H1 (cell line): ENCODE data around the gene ZMIZ1. TPM values are rescaled to one million over a fixed set of nuclear protein-coding genes. Genes with fewer than 3 reads are reported as not detected.

Experiments
- CREB1 ChIP-seq: IDR thresholded peaks from 2 replicates; pipeline ENCODE4 v1.6.1; 2012; ENCODE audit warnings: inconsistent platforms
- polyA plus RNA-seq, 7 experiments: library from polyadenylated mRNA; depleted of rRNA in 3 of 7; stranded (reverse) in 5 of 7; unstranded in 2 of 7; fragments of >200 nt in 5 of 7; fragments of 200-250 nt in 2 of 7; gene quantifications; 1 replicate in 5 of 7; 2 replicates in 1 of 7; 4 replicates in 1 of 7; pipeline versions ENCODE4 v1.2.1 to v1.2.3, GENCODE V29; 2011 to 2013; ENCODE audit warnings: missing spikeins in 2 of 7, mixed read lengths in 2 of 7
- total RNA-seq: library from RNA; stranded (reverse); fragmentation: NEBNext Ultra II Directional; extraction: Animal tissue kit (Norgen Biotek cat#: 25700); gene quantifications from 2 replicates; pipeline ENCODE4 v1.2.1, GENCODE V29; 2021
- TF ChIP-seq, protein P1 (sequence below), 3 experiments: IDR thresholded peaks; 1 replicate in 2 of 3; 2 replicates in 1 of 3; pipeline versions ENCODE4 v1.5.1 to v1.6.1; 2011; ENCODE audit warnings: low read length in 3 of 3, mild to moderate bottlenecking in 3 of 3, inconsistent platforms in 2 of 3, low read depth in 1 of 3, moderate library complexity in 1 of 3; ENCODE audit not compliant: insufficient read depth in 1 of 3; ENCODE audit errors: control extremely low read depth in 1 of 3

ZMIZ1 gene
- total and polyA plus RNA-seq, 2 of the 8 experiments (the other 6 are each of a cell fraction or from before 2014, with no cell fraction given) = 8.1 to 28.0 TPM

DNA sequence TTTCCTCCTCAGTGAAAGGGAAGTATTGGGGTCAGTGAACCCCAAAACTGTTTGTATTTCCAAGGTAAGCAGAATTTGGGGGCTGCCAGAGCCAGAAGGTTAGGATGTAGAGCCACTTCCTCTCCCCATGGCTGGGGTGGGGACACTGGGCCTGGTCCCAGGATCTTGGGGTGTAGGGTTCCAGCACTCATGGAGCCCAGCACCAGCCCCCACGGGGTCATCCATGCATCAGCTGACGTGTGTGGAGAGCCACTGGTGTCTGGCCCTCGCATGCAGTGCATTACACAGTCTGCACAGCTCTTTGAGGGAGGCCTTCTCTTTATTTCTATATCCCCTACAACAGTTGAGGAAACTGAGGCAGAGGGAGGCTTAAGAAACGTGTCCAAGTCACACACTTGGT, 91.4 kb downstream of the ZMIZ1 start (continued):
- TF ChIP-seq, protein P1, sequence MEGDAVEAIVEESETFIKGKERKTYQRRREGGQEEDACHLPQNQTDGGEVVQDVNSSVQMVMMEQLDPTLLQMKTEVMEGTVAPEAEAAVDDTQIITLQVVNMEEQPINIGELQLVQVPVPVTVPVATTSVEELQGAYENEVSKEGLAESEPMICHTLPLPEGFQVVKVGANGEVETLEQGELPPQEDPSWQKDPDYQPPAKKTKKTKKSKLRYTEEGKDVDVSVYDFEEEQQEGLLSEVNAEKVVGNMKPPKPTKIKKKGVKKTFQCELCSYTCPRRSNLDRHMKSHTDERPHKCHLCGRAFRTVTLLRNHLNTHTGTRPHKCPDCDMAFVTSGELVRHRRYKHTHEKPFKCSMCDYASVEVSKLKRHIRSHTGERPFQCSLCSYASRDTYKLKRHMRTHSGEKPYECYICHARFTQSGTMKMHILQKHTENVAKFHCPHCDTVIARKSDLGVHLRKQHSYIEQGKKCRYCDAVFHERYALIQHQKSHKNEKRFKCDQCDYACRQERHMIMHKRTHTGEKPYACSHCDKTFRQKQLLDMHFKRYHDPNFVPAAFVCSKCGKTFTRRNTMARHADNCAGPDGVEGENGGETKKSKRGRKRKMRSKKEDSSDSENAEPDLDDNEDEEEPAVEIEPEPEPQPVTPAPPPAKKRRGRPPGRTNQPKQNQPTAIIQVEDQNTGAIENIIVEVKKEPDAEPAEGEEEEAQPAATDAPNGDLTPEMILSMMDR (IDR thresholded peaks at IDR 0.05; ENCODE audit: control extremely low read depth in 1 of 3, insufficient read depth in 1 of 3, low read depth in 1 of 3, low read length in 3 of 3) = no peak
- no peak for TF ChIP-seq CREB1
- TF ChIP-seq, all 59 proteins: peak for 0
